ENCODE measurements around the gene UBTD1. TPM values are rescaled to one million over a fixed set of nuclear protein-coding genes. Genes with fewer than 3 reads are reported as not detected.

UBTD1 gene
- total and polyA plus RNA-seq, 10 donors = 4.5 to 17.6 (median 11.8) TPM

GRCh38 chr10:97508342-97508741, 9.6 kb downstream of the UBTD1 start:
- Histone ChIP-seq H3K4me3 (no peak overlapping the region), H3K36me3 (no peaks in the 10 kb centered on the region), H3K9me3 (no peaks in the 10 kb centered on the region), H3K27ac (no peak overlapping the region), H3K4me1 (peaks cover 0 to 20% (median 0%) of the 10 kb centered on the region in 6 donors), H3K27me3 (replicated peaks in 1 of 7) (peaks cover 0 to 4% (median 0%) of the 10 kb centered on the region in 7 donors)
- TF ChIP-seq POLR2AphosphoS5 (IDR thresholded peaks at IDR 0.05) (no peak), CTCF (IDR thresholded peaks at IDR 0.05 in 8 of 11, conservative IDR thresholded peaks at IDR 0.05 in 3 of 11) (no peak), POLR2A (IDR thresholded peaks at IDR 0.05) (no peak)
- DNase-seq = peak; percentile 1
- intact Hi-C loops (cut with DNase I; ENCODE audit: low total_unique reads) = no loop called here
- WGBS, 5 donors = 63 to 79% (median 66%) methylated on average over 1 of the region's 1 CpG

- Histone ChIP-seq H3K27me3 (replicated peaks in 1 of 7) (peaks cover 0 to 4% (median 0%) of the 10 kb centered on the region in 7 donors), H3K36me3 (no peaks in the 10 kb centered on the region), H3K9me3 (no peaks in the 10 kb centered on the region), H3K27ac (no peak overlapping the region), H3K4me1 (peaks cover 0 to 18% (median 0%) of the 10 kb centered on the region in 6 donors), H3K4me3 (no peak overlapping the region)
- WGBS, 5 donors = 56 to 93% (median 88%) methylated on average over 8 of the region's 8 CpGs
- intact Hi-C loops (cut with DNase I; ENCODE audit: low total_unique reads) = no loop called here
- peak; percentile 35 for DNase-seq
- TF ChIP-seq POLR2A (IDR thresholded peaks at IDR 0.05) = no peak
- no peak for TF ChIP-seq CTCF (IDR thresholded peaks at IDR 0.05 in 8 of 11, conservative IDR thresholded peaks at IDR 0.05 in 3 of 11)
- no peak for TF ChIP-seq POLR2AphosphoS5 (IDR thresholded peaks at IDR 0.05)
These were observed 10.5 kb downstream of the UBTD1 start for GRCh38 chr10:97509120-97509680.

DNA sequence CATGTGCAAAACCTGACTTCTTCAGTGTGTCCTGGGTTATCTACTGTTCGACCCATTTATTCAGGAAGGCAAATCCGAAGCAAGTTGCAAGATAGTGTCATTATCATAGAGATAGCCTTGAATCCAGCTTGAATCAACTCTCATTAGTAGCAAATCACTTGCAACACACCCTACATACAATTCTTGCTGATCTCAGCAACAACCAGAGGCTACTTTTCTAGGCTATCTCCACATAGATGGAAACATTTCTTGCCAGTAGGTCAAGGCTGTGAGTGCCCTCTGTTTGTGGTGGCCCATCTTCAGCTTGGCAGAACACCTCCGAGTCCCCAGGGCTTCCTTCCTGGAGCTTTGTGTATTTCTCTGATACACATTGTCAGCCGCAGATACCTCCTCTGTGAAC, 12.0 kb downstream of the UBTD1 start:
- no peaks in the 10 kb centered on the region for H3K36me3 ChIP-seq
- no peak overlapping the region for H3K4me3 ChIP-seq
- H3K4me1 ChIP-seq = peaks cover 0 to 10% (median 0%) of the 10 kb centered on the region in 6 donors
- TF ChIP-seq CTCF (IDR thresholded peaks at IDR 0.05 in 8 of 11, conservative IDR thresholded peaks at IDR 0.05 in 3 of 11) (no peak), POLR2A (IDR thresholded peaks at IDR 0.05) (no peak), POLR2AphosphoS5 (IDR thresholded peaks at IDR 0.05) (no peak)
- H3K9me3 ChIP-seq = no peaks in the 10 kb centered on the region
- DNase-seq = peak; percentile 14
- H3K27ac ChIP-seq = no peak overlapping the region
- intact Hi-C loops (cut with DNase I; ENCODE audit: low total_unique reads) = no loop called here
- peaks cover 0 to under 1% (median 0%) of the 10 kb centered on the region in 7 donors for H3K27me3 ChIP-seq (replicated peaks in 1 of 7)
- WGBS, 5 donors = 69 to 80% (median 80%) methylated on average over 4 of the region's 4 CpGs

- DNase-seq = peak; percentile 9
- Histone ChIP-seq H3K4me1 (peaks cover 0 to 3% (median 0%) of the 10 kb centered on the region in 6 donors), H3K27ac (no peak overlapping the region), H3K36me3 (no peaks in the 10 kb centered on the region), H3K27me3 (replicated peaks in 1 of 7) (no peaks in the 10 kb centered on the region), H3K9me3 (no peaks in the 10 kb centered on the region), H3K4me3 (no peak overlapping the region)
- WGBS, 5 donors = 77 to 92% (median 87%) methylated on average over 3 of the region's 3 CpGs
- intact Hi-C loops (cut with DNase I; ENCODE audit: low total_unique reads) = no loop called here
- TF ChIP-seq POLR2A (IDR thresholded peaks at IDR 0.05) = no peak
- TF ChIP-seq POLR2AphosphoS5 (IDR thresholded peaks at IDR 0.05) = no peak
- TF ChIP-seq CTCF (IDR thresholded peaks at IDR 0.05 in 8 of 11, conservative IDR thresholded peaks at IDR 0.05 in 3 of 11) = no peak
These were observed 13.2 kb downstream of the UBTD1 start for GRCh38 chr10:97511711-97512440.

Data from spleen (tissue), 11 donors.